HepG2 (cell line): ENCODE measurements around the gene EWSR1. TPM values are rescaled to one million over a fixed set of nuclear protein-coding genes. Genes with fewer than 3 reads are reported as not detected.
A peak's percentile ranks its signal among the peaks of the same experiment; 100 is the strongest.

Experiments used
- ATF5 ChIP-seq: sonication (generic); formaldehyde crosslinking; IDR thresholded peaks from 2 replicates; pipeline ENCODE4 v1.4.0; 2020; ENCODE audit warnings: mild to moderate bottlenecking, low read depth, missing genetic modification reagents
- KDM2A ChIP-seq: sonication (generic); formaldehyde crosslinking; IDR thresholded peaks from 2 replicates; pipeline ENCODE4 v1.4.0; 2020; ENCODE audit warnings: low read depth, missing genetic modification reagents, borderline replicate concordance
- KDM3A ChIP-seq: IDR thresholded peaks from 2 replicates; pipeline ENCODE4 v1.6.1; 2018; ENCODE audit warnings: low read depth, missing compliant biosample characterization
- KLF6 ChIP-seq: IDR thresholded peaks from 2 replicates; pipeline ENCODE4 v1.8.0; 2016; ENCODE audit warnings: missing biosample characterization, missing genetic modification reagents
- MATR3 ChIP-seq: sonication (generic); formaldehyde crosslinking; IDR thresholded peaks from 2 replicates; pipeline ENCODE4 v1.4.0; 2020; ENCODE audit warnings: missing genetic modification reagents
- NFYB ChIP-seq: sonication (generic); formaldehyde crosslinking; IDR thresholded peaks from 2 replicates; pipeline ENCODE4 v1.4.0; 2020; ENCODE audit warnings: missing genetic modification reagents
- PCBP2 ChIP-seq: fragments of 200-400 bp; formaldehyde crosslinking; optimal IDR thresholded peaks from 2 replicates; pipeline ENCODE3; 2018; ENCODE audit warnings: low read length, low read depth; ENCODE audit not compliant: poor library complexity, severe bottlenecking
- TEAD3 ChIP-seq: optimal IDR thresholded peaks from 2 replicates; pipeline ENCODE3; 2016; ENCODE audit warnings: borderline replicate concordance
- ZMYM4 ChIP-seq: sonication (generic); formaldehyde crosslinking; IDR thresholded peaks from 2 replicates; pipeline ENCODE4 v1.8.1; 2023; ENCODE audit warnings: mild to moderate bottlenecking, missing genetic modification reagents
- ZNF367 ChIP-seq: sonication (generic); formaldehyde crosslinking; IDR thresholded peaks from 2 replicates; pipeline ENCODE4 v1.4.0; 2020; ENCODE audit warnings: missing genetic modification reagents, borderline replicate concordance
- ZNF615 ChIP-seq: sonication (generic); formaldehyde crosslinking; IDR thresholded peaks from 2 replicates; pipeline ENCODE4 v1.5.0; 2020; ENCODE audit warnings: mild to moderate bottlenecking, missing genetic modification reagents, borderline replicate concordance
- ZNF816 ChIP-seq: sonication (generic); formaldehyde crosslinking; IDR thresholded peaks from 2 replicates; pipeline ENCODE4 v1.8.0; 2022; ENCODE audit warnings: missing genetic modification reagents, mild to moderate bottlenecking, borderline replicate concordance
- ZNF883 ChIP-seq: sonication (generic); formaldehyde crosslinking; IDR thresholded peaks from 2 replicates; pipeline ENCODE4 v1.5.1; 2020; ENCODE audit warnings: mild to moderate bottlenecking, missing genetic modification reagents; ENCODE audit errors: not compliant biosample characterization
- polyA plus RNA-seq, 8 experiments: library from polyadenylated mRNA; depleted of rRNA in 3 of 8; stranded (reverse) in 7 of 8; unstranded in 1 of 8; fragments of >200 nt; fragmentation: Illumina TruSeq in 4 of 8; extraction: Trizol in 4 of 8; gene quantifications; 2 replicates each; pipeline versions ENCODE4 v1.2.1 to v1.2.3, GENCODE V29; 2011 to 2016; ENCODE audit warnings: low read depth in 4 of 8, missing spikeins in 1 of 8, mixed read lengths in 1 of 8; ENCODE audit not compliant: insufficient read depth in 1 of 8
- total RNA-seq, 5 experiments: library from RNA; depleted of rRNA; stranded (reverse); fragments of >200 nt; fragmentation: Illumina TruSeq; extraction: Trizol; gene quantifications; 2 replicates each; pipeline ENCODE4 v1.2.3, GENCODE V29; 2016; ENCODE audit warnings: low read depth in 1 of 5
- TF ChIP-seq, protein P1 (sequence below): sonication (generic); formaldehyde crosslinking; IDR thresholded peaks from 2 replicates; pipeline ENCODE4 v1.8.0; 2022; ENCODE audit warnings: missing genetic modification reagents, mild to moderate bottlenecking, inconsistent platforms, borderline replicate concordance
- TF ChIP-seq, protein P2 (sequence below): sonication (generic); formaldehyde crosslinking; IDR thresholded peaks from 2 replicates; pipeline ENCODE4 v1.5.0; 2020; ENCODE audit warnings: mild to moderate bottlenecking, missing genetic modification reagents
- TF ChIP-seq, protein P3 (sequence below): sonication (generic); formaldehyde crosslinking; IDR thresholded peaks from 2 replicates; pipeline ENCODE4 v1.4.0; 2020; ENCODE audit warnings: missing genetic modification reagents
- TF ChIP-seq, protein P4 (sequence below), 2 experiments: sonication (generic) in 1 of 2; formaldehyde crosslinking in 1 of 2; IDR thresholded peaks; 2 replicates each; pipeline versions ENCODE4 v1.4.0 to v1.6.1; 2018 to 2020; ENCODE audit warnings: missing genetic modification reagents in 2 of 2, borderline replicate concordance in 1 of 2, low read depth in 1 of 2, mild to moderate bottlenecking in 1 of 2, missing biosample characterization in 1 of 2

EWSR1 gene
- total and polyA plus RNA-seq, 2 of the 13 experiments (the other 11 are each of a cell fraction or from before 2014, with no cell fraction given), result 211 to 326 TPM

- no peak for TF ChIP-seq PCBP2
- peak; percentile 56; the same call in 1 of the 2 replicates for TF ChIP-seq ZMYM4 (CRISPR knock-in tag)
- peak; percentile 92 for TF ChIP-seq KDM2A (CRISPR knock-in tag)
- no peak for TF ChIP-seq TEAD3
- TF ChIP-seq ZNF816, result no peak; the same call in 1 of the 2 replicates
- TF ChIP-seq MATR3 (CRISPR knock-in tag), result no peak
- TF ChIP-seq ZNF367 (CRISPR knock-in tag), result no peak
- TF ChIP-seq KDM3A (CRISPR knock-in tag), result no peak; the same call in 1 of the 2 replicates
- TF ChIP-seq, protein P1, sequence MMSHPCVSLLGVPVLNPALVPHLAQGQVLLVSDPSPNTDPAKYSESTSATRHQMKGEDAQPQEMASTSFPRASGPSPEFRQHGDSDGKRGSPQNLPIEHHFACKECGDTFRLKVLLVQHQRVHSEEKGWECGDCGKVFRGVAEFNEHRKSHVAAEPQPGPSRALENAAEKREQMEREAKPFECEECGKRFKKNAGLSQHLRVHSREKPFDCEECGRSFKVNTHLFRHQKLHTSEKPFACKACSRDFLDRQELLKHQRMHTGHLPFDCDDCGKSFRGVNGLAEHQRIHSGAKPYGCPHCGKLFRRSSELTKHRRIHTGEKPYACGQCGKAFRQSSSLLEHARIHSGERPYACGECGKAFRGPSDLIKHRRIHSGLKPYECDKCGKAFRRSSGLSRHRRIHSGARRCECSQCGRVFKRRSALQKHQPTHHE (CRISPR knock-in tag), result peak; percentile 81; the same call in 1 of the 2 replicates
- TF ChIP-seq, protein P2, sequence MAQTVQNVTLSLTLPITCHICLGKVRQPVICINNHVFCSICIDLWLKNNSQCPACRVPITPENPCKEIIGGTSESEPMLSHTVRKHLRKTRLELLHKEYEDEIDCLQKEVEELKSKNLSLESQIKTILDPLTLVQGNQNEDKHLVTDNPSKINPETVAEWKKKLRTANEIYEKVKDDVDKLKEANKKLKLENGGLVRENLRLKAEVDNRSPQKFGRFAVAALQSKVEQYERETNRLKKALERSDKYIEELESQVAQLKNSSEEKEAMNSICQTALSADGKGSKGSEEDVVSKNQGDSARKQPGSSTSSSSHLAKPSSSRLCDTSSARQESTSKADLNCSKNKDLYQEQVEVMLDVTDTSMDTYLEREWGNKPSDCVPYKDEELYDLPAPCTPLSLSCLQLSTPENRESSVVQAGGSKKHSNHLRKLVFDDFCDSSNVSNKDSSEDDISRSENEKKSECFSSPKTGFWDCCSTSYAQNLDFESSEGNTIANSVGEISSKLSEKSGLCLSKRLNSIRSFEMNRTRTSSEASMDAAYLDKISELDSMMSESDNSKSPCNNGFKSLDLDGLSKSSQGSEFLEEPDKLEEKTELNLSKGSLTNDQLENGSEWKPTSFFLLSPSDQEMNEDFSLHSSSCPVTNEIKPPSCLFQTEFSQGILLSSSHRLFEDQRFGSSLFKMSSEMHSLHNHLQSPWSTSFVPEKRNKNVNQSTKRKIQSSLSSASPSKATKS (CRISPR knock-in tag), result no peak
- TF ChIP-seq KLF6 (CRISPR knock-in tag), result no peak
- peak; percentile 16 for TF ChIP-seq ZNF883 (CRISPR knock-in tag)
- TF ChIP-seq, protein P3, sequence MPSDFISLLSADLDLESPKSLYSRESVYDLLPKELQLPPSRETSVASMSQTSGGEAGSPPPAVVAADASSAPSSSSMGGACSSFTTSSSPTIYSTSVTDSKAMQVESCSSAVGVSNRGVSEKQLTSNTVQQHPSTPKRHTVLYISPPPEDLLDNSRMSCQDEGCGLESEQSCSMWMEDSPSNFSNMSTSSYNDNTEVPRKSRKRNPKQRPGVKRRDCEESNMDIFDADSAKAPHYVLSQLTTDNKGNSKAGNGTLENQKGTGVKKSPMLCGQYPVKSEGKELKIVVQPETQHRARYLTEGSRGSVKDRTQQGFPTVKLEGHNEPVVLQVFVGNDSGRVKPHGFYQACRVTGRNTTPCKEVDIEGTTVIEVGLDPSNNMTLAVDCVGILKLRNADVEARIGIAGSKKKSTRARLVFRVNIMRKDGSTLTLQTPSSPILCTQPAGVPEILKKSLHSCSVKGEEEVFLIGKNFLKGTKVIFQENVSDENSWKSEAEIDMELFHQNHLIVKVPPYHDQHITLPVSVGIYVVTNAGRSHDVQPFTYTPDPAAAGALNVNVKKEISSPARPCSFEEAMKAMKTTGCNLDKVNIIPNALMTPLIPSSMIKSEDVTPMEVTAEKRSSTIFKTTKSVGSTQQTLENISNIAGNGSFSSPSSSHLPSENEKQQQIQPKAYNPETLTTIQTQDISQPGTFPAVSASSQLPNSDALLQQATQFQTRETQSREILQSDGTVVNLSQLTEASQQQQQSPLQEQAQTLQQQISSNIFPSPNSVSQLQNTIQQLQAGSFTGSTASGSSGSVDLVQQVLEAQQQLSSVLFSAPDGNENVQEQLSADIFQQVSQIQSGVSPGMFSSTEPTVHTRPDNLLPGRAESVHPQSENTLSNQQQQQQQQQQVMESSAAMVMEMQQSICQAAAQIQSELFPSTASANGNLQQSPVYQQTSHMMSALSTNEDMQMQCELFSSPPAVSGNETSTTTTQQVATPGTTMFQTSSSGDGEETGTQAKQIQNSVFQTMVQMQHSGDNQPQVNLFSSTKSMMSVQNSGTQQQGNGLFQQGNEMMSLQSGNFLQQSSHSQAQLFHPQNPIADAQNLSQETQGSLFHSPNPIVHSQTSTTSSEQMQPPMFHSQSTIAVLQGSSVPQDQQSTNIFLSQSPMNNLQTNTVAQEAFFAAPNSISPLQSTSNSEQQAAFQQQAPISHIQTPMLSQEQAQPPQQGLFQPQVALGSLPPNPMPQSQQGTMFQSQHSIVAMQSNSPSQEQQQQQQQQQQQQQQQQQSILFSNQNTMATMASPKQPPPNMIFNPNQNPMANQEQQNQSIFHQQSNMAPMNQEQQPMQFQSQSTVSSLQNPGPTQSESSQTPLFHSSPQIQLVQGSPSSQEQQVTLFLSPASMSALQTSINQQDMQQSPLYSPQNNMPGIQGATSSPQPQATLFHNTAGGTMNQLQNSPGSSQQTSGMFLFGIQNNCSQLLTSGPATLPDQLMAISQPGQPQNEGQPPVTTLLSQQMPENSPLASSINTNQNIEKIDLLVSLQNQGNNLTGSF (CRISPR knock-in tag), result no peak
- no peak for TF ChIP-seq NFYB (CRISPR knock-in tag)
- TF ChIP-seq ATF5, result no peak
- 0 out of 2 replicates have a peak, but pooled peaks have one; percentile 22 for TF ChIP-seq ZNF615 (CRISPR knock-in tag)
- TF ChIP-seq, protein P4, sequence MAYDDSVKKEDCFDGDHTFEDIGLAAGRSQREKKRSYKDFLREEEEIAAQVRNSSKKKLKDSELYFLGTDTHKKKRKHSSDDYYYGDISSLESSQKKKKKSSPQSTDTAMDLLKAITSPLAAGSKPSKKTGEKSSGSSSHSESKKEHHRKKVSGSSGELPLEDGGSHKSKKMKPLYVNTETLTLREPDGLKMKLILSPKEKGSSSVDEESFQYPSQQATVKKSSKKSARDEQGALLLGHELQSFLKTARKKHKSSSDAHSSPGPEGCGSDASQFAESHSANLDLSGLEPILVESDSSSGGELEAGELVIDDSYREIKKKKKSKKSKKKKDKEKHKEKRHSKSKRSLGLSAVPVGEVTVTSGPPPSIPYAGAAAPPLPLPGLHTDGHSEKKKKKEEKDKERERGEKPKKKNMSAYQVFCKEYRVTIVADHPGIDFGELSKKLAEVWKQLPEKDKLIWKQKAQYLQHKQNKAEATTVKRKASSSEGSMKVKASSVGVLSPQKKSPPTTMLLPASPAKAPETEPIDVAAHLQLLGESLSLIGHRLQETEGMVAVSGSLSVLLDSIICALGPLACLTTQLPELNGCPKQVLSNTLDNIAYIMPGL (CRISPR knock-in tag; IDR thresholded peaks at IDR 0.05; ENCODE audit: borderline replicate concordance in 1 of 2, low read depth in 1 of 2), result peak; percentile 74 to 90
Observed at GRCh38 chr22:29267858-29268510, at the start of gene EWSR1, which contains the start of gene RHBDD3 (continued).
